ENCODE data around the gene ID1. TPM values are rescaled to one million over a fixed set of nuclear protein-coding genes. Genes with fewer than 3 reads are reported as not detected.
"Not testable (repeated sequence)": the region's sequence is repeated elsewhere in the genome, so short reads cannot be mapped to it uniquely, and the experiment has no call there.

ID1 gene
- total and polyA plus RNA-seq, 2 of the 13 experiments (the other 11 are each of a cell fraction or from before 2014, with no cell fraction given), result 320 to 419 TPM

DNA sequence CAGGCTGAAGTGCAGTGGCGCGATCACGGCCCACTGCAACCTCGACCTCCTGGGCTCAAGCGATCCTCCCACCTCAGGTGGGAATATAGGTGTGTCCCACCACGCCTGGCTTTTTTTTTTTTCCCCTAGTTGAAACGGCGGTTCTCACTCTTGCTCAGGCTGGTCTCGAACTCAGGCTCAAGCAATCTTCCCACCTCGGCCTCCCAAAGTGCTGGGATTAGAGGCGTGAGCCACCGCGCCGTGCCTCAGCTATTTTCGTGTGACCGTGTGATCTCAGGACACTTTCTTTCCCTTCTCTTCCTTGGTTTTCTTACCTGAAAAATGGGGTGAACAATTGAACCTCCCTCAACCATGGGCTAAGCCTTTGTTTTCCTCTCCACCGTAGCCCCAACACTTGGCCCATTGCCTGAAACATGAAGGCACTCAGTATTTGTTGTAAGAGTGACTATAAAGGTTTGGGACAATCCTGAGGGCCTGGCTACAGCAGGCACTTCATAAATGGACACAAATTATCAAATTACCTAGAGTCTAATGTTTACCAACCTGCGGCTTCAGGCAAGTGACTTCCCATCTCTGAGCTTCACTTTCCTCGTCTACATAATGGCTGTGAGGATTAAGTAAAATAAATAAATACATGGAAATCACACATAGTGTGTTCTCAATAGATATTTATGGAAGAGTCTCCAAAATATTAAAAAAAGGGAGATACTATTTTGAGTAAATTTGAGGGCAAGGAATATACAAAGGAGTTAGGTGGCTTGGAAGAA lies 31.4 kb upstream of the ID1 start (continued):
- TF ChIP-seq, protein P1, sequence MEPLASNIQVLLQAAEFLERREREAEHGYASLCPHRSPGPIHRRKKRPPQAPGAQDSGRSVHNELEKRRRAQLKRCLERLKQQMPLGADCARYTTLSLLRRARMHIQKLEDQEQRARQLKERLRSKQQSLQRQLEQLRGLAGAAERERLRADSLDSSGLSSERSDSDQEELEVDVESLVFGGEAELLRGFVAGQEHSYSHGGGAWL (CRISPR knock-in tag; IDR thresholded peaks at IDR 0.05), result no peak; the same call in 1 of the 2 replicates
- TF ChIP-seq ATM (IDR thresholded peaks at IDR 0.05; ENCODE audit: borderline replicate concordance), result no peak
- 0 out of 2 replicates have a peak, but pooled peaks have one; percentile 7 for TF ChIP-seq ISL2 (CRISPR knock-in tag; IDR thresholded peaks at IDR 0.05)
- 0 out of 2 replicates have a peak, but pooled peaks have one; percentile 72 for TF ChIP-seq FIP1L1 (IDR thresholded peaks at IDR 0.05; ENCODE audit: borderline replicate concordance, insufficient read depth, low read depth, low read length)
- TF ChIP-seq EP300 (IDR thresholded peaks at IDR 0.05; ENCODE audit: low read depth in 2 of 2, low read length in 2 of 2), result no peak
- TF ChIP-seq EP300 (CRISPR knock-in tag; IDR thresholded peaks at IDR 0.05; ENCODE audit: borderline replicate concordance), result peak; percentile 57; the same call in 1 of the 2 replicates
- 0 out of 2 replicates have a peak, but pooled peaks have one; percentile 5 for TF ChIP-seq ZBTB42 (CRISPR knock-in tag; IDR thresholded peaks at IDR 0.05)
- peak; percentile 20; the same call in 1 of the 2 replicates for TF ChIP-seq POLR2G (IDR thresholded peaks at IDR 0.05; ENCODE audit: low read depth, low read length)

DNA sequence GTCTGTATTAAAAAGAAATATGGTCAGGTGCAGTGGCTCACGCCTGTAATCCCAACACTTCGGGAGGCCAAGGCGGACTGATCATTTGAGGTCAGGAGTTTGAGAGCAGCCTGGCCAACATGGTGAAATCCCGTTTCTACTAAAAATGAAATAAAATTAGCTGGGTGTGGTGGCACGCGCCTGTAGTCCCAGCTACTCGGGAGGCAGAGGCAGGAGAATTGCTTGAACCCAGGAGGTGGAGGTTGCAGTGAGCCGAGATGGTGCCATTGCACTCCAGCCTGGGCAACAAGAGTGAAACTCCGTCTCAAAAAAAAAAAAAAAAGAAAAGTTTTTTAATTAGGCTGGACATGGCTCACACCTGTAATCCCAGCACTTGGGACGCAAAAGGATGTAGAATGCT lies 30.1 kb upstream of the ID1 start:
- WGBS (ENCODE audit: low lambda C conversion rate), result 94% methylated on average over 10 of the region's 10 CpGs
- H3K4me3 ChIP-seq (replicated peaks in 1 of 3; ENCODE audit: insufficient read depth in 1 of 3, low read depth in 2 of 3, low read length in 3 of 3); FAIRE-seq; H2AFZ ChIP-seq (ENCODE audit: low read length); BruUV-seq (replicated peaks); H4K20me1 ChIP-seq (ENCODE audit: insufficient read depth, low read length); H3K4me2 ChIP-seq (ENCODE audit: low read depth, low read length); ATAC-seq; in situ Hi-C loops (cut with HindIII; ENCODE audit: extremely low pct_ligation_motif_present, low pct_unique_long_range_greater_than_20kb); H3K27ac ChIP-seq (ENCODE audit: extremely low read length, insufficient read depth, low read length); H3K9ac ChIP-seq (ENCODE audit: insufficient read depth, low read depth, low read length); DNase-seq (ENCODE audit: low spot score); CTCF ChIA-PET (ENCODE audit: low intra/inter-chr PET ratio, low total read pairs); H3K36me3 ChIP-seq (replicated peaks in 1 of 2; ENCODE audit: control insufficient read depth in 1 of 2, insufficient read depth in 2 of 2, low read length in 2 of 2); H3K9me3 ChIP-seq (ENCODE audit: low read length); H3K27me3 ChIP-seq (ENCODE audit: control insufficient read depth in 1 of 2, insufficient read depth in 2 of 2, low read length in 2 of 2): not testable (repeated sequence)
- POLR2A ChIA-PET, result interaction anchor here (0.6 to 16.4 kb wide), 9 partner anchors 12 to 714 kb away, joined by 3 to 1427 read pairs (median 50); partner anchors contain the start of genes BCL2L1, ID1 and TPX2
- H3K4me1 ChIP-seq (ENCODE audit: insufficient read depth, low read length), result peaks cover 48% of the 10 kb centered on the region
- peaks cover 11% of the 10 kb centered on the region for H3K79me2 ChIP-seq (ENCODE audit: insufficient read depth, low read length)
- intact Hi-C loops (cut with micrococcal nuclease; ENCODE audit: unreplicated experiment), result loop anchor here (1.0 kb wide), 1 partner anchor 12 kb away; no protein-coding TSS in a partner anchor
- TF ChIP-seq, protein P2, sequence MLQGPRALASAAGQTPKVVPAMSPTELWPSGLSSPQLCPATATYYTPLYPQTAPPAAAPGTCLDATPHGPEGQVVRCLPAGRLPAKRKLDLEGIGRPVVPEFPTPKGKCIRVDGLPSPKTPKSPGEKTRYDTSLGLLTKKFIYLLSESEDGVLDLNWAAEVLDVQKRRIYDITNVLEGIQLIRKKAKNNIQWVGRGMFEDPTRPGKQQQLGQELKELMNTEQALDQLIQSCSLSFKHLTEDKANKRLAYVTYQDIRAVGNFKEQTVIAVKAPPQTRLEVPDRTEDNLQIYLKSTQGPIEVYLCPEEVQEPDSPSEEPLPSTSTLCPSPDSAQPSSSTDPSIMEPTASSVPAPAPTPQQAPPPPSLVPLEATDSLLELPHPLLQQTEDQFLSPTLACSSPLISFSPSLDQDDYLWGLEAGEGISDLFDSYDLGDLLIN (CRISPR knock-in tag; IDR thresholded peaks at IDR 0.05; ENCODE audit: borderline replicate concordance), result 0 out of 2 replicates have a peak, but pooled peaks have one; percentile 24
- TF ChIP-seq MEIS2 (CRISPR knock-in tag; IDR thresholded peaks at IDR 0.05) (peak; percentile 27; the same call in 1 of the 2 replicates), ZNF232 (CRISPR knock-in tag; IDR thresholded peaks at IDR 0.05; ENCODE audit: borderline replicate concordance) (0 out of 2 replicates have a peak, but pooled peaks have one; percentile 29), ZNF253 (CRISPR knock-in tag; IDR thresholded peaks at IDR 0.05; ENCODE audit: borderline replicate concordance) (peak; percentile 9; the same call in 1 of the 2 replicates), ZNF766 (CRISPR knock-in tag; IDR thresholded peaks at IDR 0.05; ENCODE audit: borderline replicate concordance) (0 out of 2 replicates have a peak, but pooled peaks have one; percentile 50)
- TF ChIP-seq, protein P3, sequence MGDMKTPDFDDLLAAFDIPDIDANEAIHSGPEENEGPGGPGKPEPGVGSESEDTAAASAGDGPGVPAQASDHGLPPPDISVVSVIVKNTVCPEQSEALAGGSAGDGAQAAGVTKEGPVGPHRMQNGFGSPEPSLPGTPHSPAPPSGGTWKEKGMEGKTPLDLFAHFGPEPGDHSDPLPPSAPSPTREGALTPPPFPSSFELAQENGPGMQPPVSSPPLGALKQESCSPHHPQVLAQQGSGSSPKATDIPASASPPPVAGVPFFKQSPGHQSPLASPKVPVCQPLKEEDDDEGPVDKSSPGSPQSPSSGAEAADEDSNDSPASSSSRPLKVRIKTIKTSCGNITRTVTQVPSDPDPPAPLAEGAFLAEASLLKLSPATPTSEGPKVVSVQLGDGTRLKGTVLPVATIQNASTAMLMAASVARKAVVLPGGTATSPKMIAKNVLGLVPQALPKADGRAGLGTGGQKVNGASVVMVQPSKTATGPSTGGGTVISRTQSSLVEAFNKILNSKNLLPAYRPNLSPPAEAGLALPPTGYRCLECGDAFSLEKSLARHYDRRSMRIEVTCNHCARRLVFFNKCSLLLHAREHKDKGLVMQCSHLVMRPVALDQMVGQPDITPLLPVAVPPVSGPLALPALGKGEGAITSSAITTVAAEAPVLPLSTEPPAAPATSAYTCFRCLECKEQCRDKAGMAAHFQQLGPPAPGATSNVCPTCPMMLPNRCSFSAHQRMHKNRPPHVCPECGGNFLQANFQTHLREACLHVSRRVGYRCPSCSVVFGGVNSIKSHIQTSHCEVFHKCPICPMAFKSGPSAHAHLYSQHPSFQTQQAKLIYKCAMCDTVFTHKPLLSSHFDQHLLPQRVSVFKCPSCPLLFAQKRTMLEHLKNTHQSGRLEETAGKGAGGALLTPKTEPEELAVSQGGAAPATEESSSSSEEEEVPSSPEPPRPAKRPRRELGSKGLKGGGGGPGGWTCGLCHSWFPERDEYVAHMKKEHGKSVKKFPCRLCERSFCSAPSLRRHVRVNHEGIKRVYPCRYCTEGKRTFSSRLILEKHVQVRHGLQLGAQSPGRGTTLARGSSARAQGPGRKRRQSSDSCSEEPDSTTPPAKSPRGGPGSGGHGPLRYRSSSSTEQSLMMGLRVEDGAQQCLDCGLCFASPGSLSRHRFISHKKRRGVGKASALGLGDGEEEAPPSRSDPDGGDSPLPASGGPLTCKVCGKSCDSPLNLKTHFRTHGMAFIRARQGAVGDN (CRISPR knock-in tag; IDR thresholded peaks at IDR 0.05), result 0 out of 2 replicates have a peak, but pooled peaks have one; percentile 4

Measured in HepG2 (cell line).